ENCODE measurements around the gene TET3. TPM values are rescaled to one million over a fixed set of nuclear protein-coding genes. Genes with fewer than 3 reads are reported as not detected.

TET3 gene
- total RNA-seq, 1 donor from 2014 or later, result 2.3 TPM

DNA sequence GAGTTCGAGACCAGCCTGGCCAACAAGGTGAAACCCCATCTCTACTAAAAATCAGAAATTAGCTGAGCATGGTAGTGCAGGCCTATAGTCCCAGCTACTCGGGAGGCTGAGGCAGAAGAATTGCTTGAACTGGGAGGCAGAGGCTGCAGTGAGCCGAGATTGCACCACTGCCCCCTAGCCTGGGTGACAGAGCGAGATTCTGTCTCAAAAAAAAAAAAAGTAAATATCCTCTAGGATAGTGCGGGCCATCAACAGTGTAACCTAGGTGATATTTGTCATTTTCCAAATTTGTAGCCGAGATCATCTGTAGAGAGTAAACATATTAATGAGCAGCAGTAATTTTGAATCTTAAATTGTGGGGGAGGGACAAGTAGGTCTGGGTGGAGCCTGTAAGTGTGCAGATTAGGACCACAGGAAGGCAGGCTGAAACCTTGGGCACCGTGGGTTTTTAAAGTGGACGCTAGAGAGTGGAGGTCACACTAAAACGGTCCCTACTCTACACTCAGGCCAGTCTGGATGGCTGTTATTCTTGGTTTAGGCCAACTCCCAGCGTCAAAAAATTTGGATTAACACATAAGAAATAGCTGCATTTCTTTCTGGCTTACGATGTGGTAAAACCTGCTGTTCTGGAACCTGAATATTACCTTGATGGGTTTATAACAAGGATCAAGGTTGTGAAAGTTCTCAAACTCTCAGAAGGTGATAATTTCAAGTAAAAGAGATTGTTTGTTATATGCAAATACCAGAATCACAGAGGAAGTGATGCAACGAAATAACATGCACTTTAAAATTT is 22.7 kb upstream of the TET3 start:
- H3K9me3 ChIP-seq (replicated peaks), result peaks cover 11% of the 10 kb centered on the region
- no peaks in the 10 kb centered on the region for H3K4me1 ChIP-seq
- TF ChIP-seq, protein P1, sequence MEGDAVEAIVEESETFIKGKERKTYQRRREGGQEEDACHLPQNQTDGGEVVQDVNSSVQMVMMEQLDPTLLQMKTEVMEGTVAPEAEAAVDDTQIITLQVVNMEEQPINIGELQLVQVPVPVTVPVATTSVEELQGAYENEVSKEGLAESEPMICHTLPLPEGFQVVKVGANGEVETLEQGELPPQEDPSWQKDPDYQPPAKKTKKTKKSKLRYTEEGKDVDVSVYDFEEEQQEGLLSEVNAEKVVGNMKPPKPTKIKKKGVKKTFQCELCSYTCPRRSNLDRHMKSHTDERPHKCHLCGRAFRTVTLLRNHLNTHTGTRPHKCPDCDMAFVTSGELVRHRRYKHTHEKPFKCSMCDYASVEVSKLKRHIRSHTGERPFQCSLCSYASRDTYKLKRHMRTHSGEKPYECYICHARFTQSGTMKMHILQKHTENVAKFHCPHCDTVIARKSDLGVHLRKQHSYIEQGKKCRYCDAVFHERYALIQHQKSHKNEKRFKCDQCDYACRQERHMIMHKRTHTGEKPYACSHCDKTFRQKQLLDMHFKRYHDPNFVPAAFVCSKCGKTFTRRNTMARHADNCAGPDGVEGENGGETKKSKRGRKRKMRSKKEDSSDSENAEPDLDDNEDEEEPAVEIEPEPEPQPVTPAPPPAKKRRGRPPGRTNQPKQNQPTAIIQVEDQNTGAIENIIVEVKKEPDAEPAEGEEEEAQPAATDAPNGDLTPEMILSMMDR (IDR thresholded peaks at IDR 0.05; ENCODE audit: borderline replicate concordance), result no peak
- H3K4me3 ChIP-seq, result no peak overlapping the region
- no peak overlapping the region for H3K27ac ChIP-seq (replicated peaks)
- intact Hi-C loops (cut with micrococcal nuclease), result no loop called here
- H3K36me3 ChIP-seq, result peaks cover 37% of the 10 kb centered on the region
- H3K27me3 ChIP-seq (ENCODE audit: low read depth), result no peaks in the 10 kb centered on the region
- no peak for DNase-seq

- Histone ChIP-seq H3K9me3 (replicated peaks) (peaks cover 11% of the 10 kb centered on the region), H3K36me3 (peaks cover 29% of the 10 kb centered on the region), H3K27me3 (ENCODE audit: low read depth) (no peaks in the 10 kb centered on the region), H3K4me1 (no peaks in the 10 kb centered on the region), H3K4me3 (no peak overlapping the region), H3K27ac (replicated peaks) (no peak overlapping the region)
- DNase-seq, result no peak
- TF ChIP-seq, protein P1 (IDR thresholded peaks at IDR 0.05; ENCODE audit: borderline replicate concordance), result no peak
- intact Hi-C loops (cut with micrococcal nuclease), result no loop called here
Measured at GRCh38 chr2:73962798-73963197, 21.9 kb upstream of the TET3 start.

GRCh38 chr2:73963385-73964120 is 21.2 kb upstream of the TET3 start:
- Histone ChIP-seq H3K36me3 (peaks cover 22% of the 10 kb centered on the region), H3K4me3 (no peak overlapping the region), H3K27me3 (ENCODE audit: low read depth) (no peaks in the 10 kb centered on the region), H3K27ac (replicated peaks) (no peak overlapping the region), H3K9me3 (replicated peaks) (peaks cover 11% of the 10 kb centered on the region), H3K4me1 (no peaks in the 10 kb centered on the region)
- TF ChIP-seq, protein P1 (IDR thresholded peaks at IDR 0.05; ENCODE audit: borderline replicate concordance), result no peak
- DNase-seq, result no peak
- intact Hi-C loops (cut with micrococcal nuclease), result no loop called here

DNA sequence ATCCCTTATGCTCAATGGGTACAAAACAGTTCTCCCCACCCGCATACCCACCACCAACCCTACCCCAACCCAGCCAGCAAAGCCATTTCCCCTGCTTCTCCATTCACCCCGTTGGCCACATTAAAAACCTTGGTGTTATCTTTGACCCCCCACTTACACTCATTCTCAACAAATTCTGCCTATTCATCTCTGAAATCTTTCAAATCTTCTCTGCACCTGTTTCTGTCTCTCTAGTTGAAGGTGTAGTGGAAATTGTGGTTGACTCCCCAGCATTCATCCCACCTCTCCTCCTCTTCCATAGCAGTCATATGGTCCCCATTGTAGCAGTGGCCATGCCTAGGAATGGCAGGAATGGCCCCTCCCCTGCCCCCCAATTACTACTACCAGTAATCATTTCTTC is 20.5 kb upstream of the TET3 start:
- no peak for DNase-seq
- Histone ChIP-seq H3K27me3 (ENCODE audit: low read depth) (no peaks in the 10 kb centered on the region), H3K4me3 (no peak overlapping the region), H3K36me3 (peaks cover 16% of the 10 kb centered on the region), H3K27ac (replicated peaks) (no peak overlapping the region), H3K4me1 (no peaks in the 10 kb centered on the region), H3K9me3 (replicated peaks) (peaks cover 11% of the 10 kb centered on the region)
- intact Hi-C loops (cut with micrococcal nuclease), result no loop called here
- TF ChIP-seq, protein P1 (IDR thresholded peaks at IDR 0.05; ENCODE audit: borderline replicate concordance), result no peak

DNA sequence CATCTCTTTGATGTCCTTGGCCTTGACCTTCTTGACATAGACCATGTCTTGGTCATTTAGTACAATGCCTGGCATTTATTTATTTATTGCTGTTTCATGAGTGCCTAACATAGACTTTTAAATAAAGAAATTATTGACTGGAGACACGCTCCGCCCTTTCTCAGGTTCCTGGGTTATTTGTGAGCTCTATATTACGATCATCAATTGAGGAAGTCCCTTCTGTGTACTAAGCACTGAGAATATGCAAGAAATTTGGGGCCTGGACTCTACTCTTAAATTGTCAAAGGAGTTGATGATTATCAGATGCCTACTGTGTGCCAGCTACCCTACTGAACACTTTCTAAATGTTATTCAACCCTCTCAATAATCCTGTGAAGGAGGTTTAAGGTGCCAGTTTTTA is 19.7 kb upstream of the TET3 start:
- Histone ChIP-seq H3K4me3 (no peak overlapping the region), H3K9me3 (replicated peaks) (peaks cover 11% of the 10 kb centered on the region), H3K27me3 (ENCODE audit: low read depth) (no peaks in the 10 kb centered on the region), H3K27ac (replicated peaks) (no peak overlapping the region), H3K36me3 (peaks cover 7% of the 10 kb centered on the region), H3K4me1 (peaks cover under 1% of the 10 kb centered on the region)
- TF ChIP-seq, protein P1 (IDR thresholded peaks at IDR 0.05; ENCODE audit: borderline replicate concordance), result no peak
- no peak for DNase-seq
- intact Hi-C loops (cut with micrococcal nuclease), result no loop called here

All from left ventricle myocardium inferior (tissue), 1 donor.